SJSA1 (cell line): ENCODE data around the gene C1orf21. TPM values are rescaled to one million over a fixed set of nuclear protein-coding genes. Genes with fewer than 3 reads are reported as not detected.
A peak's percentile ranks its signal among the peaks of the same experiment; 100 is the strongest.

Experiments
- DNase-seq, 2 experiments: peaks; one replicate each; pipeline ENCODE4 v3.0.0-alpha.2; 2015 to 2020; ENCODE audit warnings: low spot score in 2 of 2, low read depth in 1 of 2
- H3K27ac ChIP-seq: fragments of 250-450 bp; sonication (Bioruptor Pico); 2 replicates; pipeline ENCODE4 v1.5.1; 2020; ENCODE audit warnings: mild to moderate bottlenecking, moderate library complexity
- H3K27me3 ChIP-seq: fragments of 250-450 bp; sonication (Bioruptor Pico); replicated peaks from 2 replicates; pipeline ENCODE4 v1.5.1; 2020; ENCODE audit warnings: mild to moderate bottlenecking, moderate library complexity
- H3K36me3 ChIP-seq: fragments of 250-450 bp; sonication (Bioruptor Pico); 2 replicates; pipeline ENCODE4 v1.5.1; 2020; ENCODE audit warnings: mild to moderate bottlenecking
- H3K4me1 ChIP-seq: fragments of 250-450 bp; sonication (Bioruptor Pico); replicated peaks from 2 replicates; pipeline ENCODE4 v1.6.1; 2021; ENCODE audit warnings: mild to moderate bottlenecking
- H3K4me3 ChIP-seq: fragments of 250-450 bp; sonication (Bioruptor Pico); 2 replicates; pipeline ENCODE4 v1.5.1; 2020; ENCODE audit warnings: mild to moderate bottlenecking
- H3K9me3 ChIP-seq: fragments of 250-450 bp; sonication (Bioruptor Pico); replicated peaks from 2 replicates; pipeline ENCODE4 v1.5.1; 2020; ENCODE audit warnings: mild to moderate bottlenecking
- total RNA-seq: library from RNA; depleted of rRNA; stranded (reverse); fragments of >200 nt; shearing (Covaris generic); gene quantifications from 2 replicates; pipeline ENCODE4 v1.2.3, GENCODE V29; 2014

Gene C1orf21
- total RNA-seq, 1 experiment from 2014 or later, result 13.3 TPM

GRCh38 chr1:184390889-184391288, 4.1 kb downstream of the C1orf21 start:
- Histone ChIP-seq H3K27ac (no peak overlapping the region), H3K4me3 (no peak overlapping the region), H3K9me3 (0 out of 2 replicates have a peak, but pooled peaks cover 4% of the 10 kb centered on the region), H3K27me3 (no peaks in the 10 kb centered on the region), H3K4me1 (peaks cover 18% of the 10 kb centered on the region), H3K36me3 (no peaks in the 10 kb centered on the region)
- DNase-seq, result no peak

GRCh38 chr1:184392067-184392466, 5.2 kb downstream of the C1orf21 start:
- no peak for DNase-seq
- H3K27ac ChIP-seq, result no peak overlapping the region
- peaks cover 12% of the 10 kb centered on the region for H3K4me1 ChIP-seq
- H3K4me3 ChIP-seq, result no peak overlapping the region
- no peaks in the 10 kb centered on the region for H3K27me3 ChIP-seq
- H3K36me3 ChIP-seq, result no peaks in the 10 kb centered on the region
- H3K9me3 ChIP-seq, result no peaks in the 10 kb centered on the region

GRCh38 chr1:184392779-184393522, 6.1 kb downstream of the C1orf21 start:
- DNase-seq, result no peak
- H3K27ac ChIP-seq, result no peak overlapping the region
- H3K9me3 ChIP-seq, result no peaks in the 10 kb centered on the region
- H3K4me3 ChIP-seq, result no peak overlapping the region
- no peaks in the 10 kb centered on the region for H3K27me3 ChIP-seq
- H3K36me3 ChIP-seq, result no peaks in the 10 kb centered on the region
- peaks cover 12% of the 10 kb centered on the region for H3K4me1 ChIP-seq

- Histone ChIP-seq H3K4me1 (peaks cover 7% of the 10 kb centered on the region), H3K36me3 (no peaks in the 10 kb centered on the region), H3K27me3 (no peaks in the 10 kb centered on the region), H3K27ac (no peak overlapping the region), H3K4me3 (no peak overlapping the region), H3K9me3 (no peaks in the 10 kb centered on the region)
- DNase-seq, result no peak
Measured at GRCh38 chr1:184393962-184394361, 7.1 kb downstream of the C1orf21 start.

GRCh38 chr1:184395370-184395769, 8.5 kb downstream of the C1orf21 start:
- Histone ChIP-seq H3K9me3 (no peaks in the 10 kb centered on the region), H3K27ac (no peak overlapping the region), H3K4me1 (no peaks in the 10 kb centered on the region), H3K36me3 (no peaks in the 10 kb centered on the region), H3K27me3 (no peaks in the 10 kb centered on the region), H3K4me3 (no peak overlapping the region)
- DNase-seq, result no peak

GRCh38 chr1:184395937-184396480, 9.2 kb downstream of the C1orf21 start:
- no peak for DNase-seq
- no peaks in the 10 kb centered on the region for H3K4me1 ChIP-seq
- no peaks in the 10 kb centered on the region for H3K27me3 ChIP-seq
- no peaks in the 10 kb centered on the region for H3K9me3 ChIP-seq
- no peak overlapping the region for H3K4me3 ChIP-seq
- H3K36me3 ChIP-seq, result no peaks in the 10 kb centered on the region
- no peak overlapping the region for H3K27ac ChIP-seq

GRCh38 chr1:184399192-184399847, 12.5 kb downstream of the C1orf21 start:
- DNase-seq, result no peak
- Histone ChIP-seq H3K9me3 (no peaks in the 10 kb centered on the region), H3K36me3 (no peaks in the 10 kb centered on the region), H3K4me1 (no peaks in the 10 kb centered on the region), H3K4me3 (no peak overlapping the region), H3K27me3 (0 out of 2 replicates have a peak, but pooled peaks cover 4% of the 10 kb centered on the region), H3K27ac (no peak overlapping the region)

- no peak for DNase-seq
- Histone ChIP-seq H3K27ac (no peak overlapping the region), H3K4me3 (no peak overlapping the region), H3K27me3 (0 out of 2 replicates have a peak, but pooled peaks cover 4% of the 10 kb centered on the region), H3K36me3 (no peaks in the 10 kb centered on the region), H3K9me3 (no peaks in the 10 kb centered on the region), H3K4me1 (peaks cover 14% of the 10 kb centered on the region)
Measured at GRCh38 chr1:184403961-184404726, 17.3 kb downstream of the C1orf21 start.

- Histone ChIP-seq H3K27me3 (0 out of 2 replicates have a peak, but pooled peaks cover 4% of the 10 kb centered on the region), H3K4me1 (peaks cover 14% of the 10 kb centered on the region), H3K27ac (no peak overlapping the region), H3K36me3 (no peaks in the 10 kb centered on the region), H3K4me3 (no peak overlapping the region), H3K9me3 (no peaks in the 10 kb centered on the region)
- no peak for DNase-seq
Measured at GRCh38 chr1:184404727-184405027, 17.8 kb downstream of the C1orf21 start.

GRCh38 chr1:184405094-184405800, 18.4 kb downstream of the C1orf21 start:
- Histone ChIP-seq H3K36me3 (no peaks in the 10 kb centered on the region), H3K9me3 (no peaks in the 10 kb centered on the region), H3K27ac (no peak overlapping the region), H3K4me3 (no peak overlapping the region), H3K4me1 (peaks cover 14% of the 10 kb centered on the region), H3K27me3 (0 out of 2 replicates have a peak, but pooled peaks cover 4% of the 10 kb centered on the region)
- no peak for DNase-seq

GRCh38 chr1:184405801-184406142, 18.9 kb downstream of the C1orf21 start:
- Histone ChIP-seq H3K9me3 (no peaks in the 10 kb centered on the region), H3K27me3 (0 out of 2 replicates have a peak, but pooled peaks cover 4% of the 10 kb centered on the region), H3K4me3 (no peak overlapping the region), H3K27ac (no peak overlapping the region), H3K4me1 (peaks cover 14% of the 10 kb centered on the region), H3K36me3 (no peaks in the 10 kb centered on the region)
- no peak for DNase-seq

- Histone ChIP-seq H3K27ac (no peak overlapping the region), H3K36me3 (no peaks in the 10 kb centered on the region), H3K9me3 (no peaks in the 10 kb centered on the region), H3K4me1 (peaks cover 14% of the 10 kb centered on the region), H3K27me3 (0 out of 2 replicates have a peak, but pooled peaks cover 4% of the 10 kb centered on the region), H3K4me3 (no peak overlapping the region)
- DNase-seq, result no peak
Measured at GRCh38 chr1:184406479-184406878, 19.6 kb downstream of the C1orf21 start.

- H3K27me3 ChIP-seq, result 0 out of 2 replicates have a peak, but pooled peaks cover under 1% of the 10 kb centered on the region
- H3K4me3 ChIP-seq, result no peak overlapping the region
- H3K4me1 ChIP-seq, result peaks cover 14% of the 10 kb centered on the region
- H3K36me3 ChIP-seq, result no peaks in the 10 kb centered on the region
- no peaks in the 10 kb centered on the region for H3K9me3 ChIP-seq
- peak in 1 of 2 experiments; percentile 9 for DNase-seq
- no peak overlapping the region for H3K27ac ChIP-seq
Measured at GRCh38 chr1:184407816-184408510, 21.1 kb downstream of the C1orf21 start.
